Measurements from ENCODE around the gene TMEM139. TPM values are rescaled to one million over a fixed set of nuclear protein-coding genes. Genes with fewer than 3 reads are reported as not detected.

TMEM139 gene
- total RNA-seq, 1 experiment from 2014 or later: 0.85 TPM

- Histone ChIP-seq H2BK120ac (ENCODE audit: low read depth, low read length, poor library complexity, severe bottlenecking) (no peak overlapping the region), H3K14ac (ENCODE audit: insufficient read depth, low read length) (no peak overlapping the region), H3K9me3 (ENCODE audit: control insufficient read depth, low read depth, low read length) (no peaks in the 10 kb centered on the region), H2AK5ac (ENCODE audit: insufficient read length, low read length) (no peak overlapping the region), H4K5ac (ENCODE audit: insufficient read length, low read depth, low read length) (no peak overlapping the region), H2BK12ac (ENCODE audit: insufficient read length, low read depth, low read length) (no peak overlapping the region), H4K20me1 (ENCODE audit: control insufficient read depth, insufficient read depth, insufficient read length) (no peaks in the 10 kb centered on the region), H3T11ph (ENCODE audit: low read length) (no peak overlapping the region), H2BK20ac (ENCODE audit: low read depth, low read length, poor library complexity, severe bottlenecking) (no peak overlapping the region), H3K4ac (ENCODE audit: low read depth, low read length) (no peak overlapping the region), H3K4me2 (ENCODE audit: insufficient read depth, insufficient read length, low read length) (no peak overlapping the region), H3K79me1 (ENCODE audit: insufficient read depth, low read depth, low read length, poor library complexity, severe bottlenecking) (no peaks in the 10 kb centered on the region), H4K91ac (ENCODE audit: insufficient read length, low read depth, low read length) (no peak overlapping the region), H3K18ac (ENCODE audit: insufficient read length, low read depth, low read length) (no peak overlapping the region), H3K4me1 (ENCODE audit: insufficient read depth, low read length) (no peaks in the 10 kb centered on the region), H3K23me2 (ENCODE audit: insufficient read length, low read depth, low read length, poor library complexity, severe bottlenecking) (no peaks in the 10 kb centered on the region), H3K56ac (ENCODE audit: insufficient read length, low read depth, low read length) (no peak overlapping the region), H3K27ac (ENCODE audit: insufficient read length, low read depth, low read length) (no peak overlapping the region), H3K23ac (ENCODE audit: insufficient read length, low read depth, low read length) (no peak overlapping the region), H3K27me3 (ENCODE audit: insufficient read depth, low read length) (no peaks in the 10 kb centered on the region), H2AFZ (ENCODE audit: low read length) (no peak overlapping the region), H3K9ac (ENCODE audit: extremely low read depth, insufficient read length, low read length) (no peak overlapping the region), H3K79me2 (ENCODE audit: insufficient read depth, low read length) (no peaks in the 10 kb centered on the region), H4K8ac (replicated peaks; ENCODE audit: insufficient read length, low read depth, low read length) (no peak overlapping the region), H2BK15ac (ENCODE audit: low read depth, low read length) (no peak overlapping the region), H2BK5ac (ENCODE audit: insufficient read length, low read length) (no peak overlapping the region)
- Mint-ChIP-seq H3K9me3 (no peaks in the 10 kb centered on the region), H3K27ac (no peak overlapping the region), H3K27me3 (ENCODE audit: low read depth) (no peaks in the 10 kb centered on the region), H3K4me3 (no peak overlapping the region), H3K4me1 (peaks cover 0 to 11% of the 10 kb centered on the region in 2 experiments; a peak in 2 of 4 replicates), H3K36me3 (ENCODE audit: insufficient read depth in 1 of 3, low read depth in 3 of 3) (peaks cover 0 to 4% (median 4%) of the 10 kb centered on the region in 3 experiments; a peak in 3 of 7 replicates)
- no peak for TF ChIP-seq CTCF (conservative IDR thresholded peaks at IDR 0.05)
- DNase-seq: no peak
These were observed 29.4 kb downstream of the TMEM139 start for GRCh38 chr7:143314127-143314526.
